Measurements from ENCODE around the gene EIF4A3. TPM values are rescaled to one million over a fixed set of nuclear protein-coding genes. Genes with fewer than 3 reads are reported as not detected.

The EIF4A3 gene
- polyA plus RNA-seq, 1 of the 3 experiments (the other 2 are of a cell fraction), result 335 TPM

GRCh38 chr17:80101946-80102663 lies 44.8 kb downstream of the EIF4A3 start:
- CTCF ChIA-PET, result interaction anchor here (0.6 to 4.0 kb wide), 66 partner anchors 8 to 1154 kb away, joined by 3 to 55 read pairs (median 4); partner anchors contain the start of genes EIF4A3, ENDOV, SGSH and SLC26A11
- no peaks in the 10 kb centered on the region for H3F3A ChIP-seq (replicated peaks; ENCODE audit: insufficient read depth)
- no peaks in the 10 kb centered on the region for H4K20me1 ChIP-seq (ENCODE audit: insufficient read depth)
- peaks cover 0 to 3% of the 10 kb centered on the region in 2 experiments for H3K36me3 ChIP-seq (replicated peaks in 1 of 2; ENCODE audit: control insufficient read depth in 1 of 2, insufficient read depth in 2 of 2, low read length in 1 of 2)
- H3K4me3 ChIP-seq (ENCODE audit: low read depth in 2 of 2, low read length in 1 of 2), result peak overlapping the region; percentile 91 to 95
- H3K4me2 ChIP-seq, result peak overlapping the region; percentile 96
- peaks cover 8% of the 10 kb centered on the region for H3K79me2 ChIP-seq (ENCODE audit: insufficient read depth)
- H3K9me2 ChIP-seq, result no peaks in the 10 kb centered on the region
- TF ChIP-seq MEF2A (IDR thresholded peaks at IDR 0.05; ENCODE audit: borderline replicate concordance, low read depth) (no peak), MXI1 (IDR thresholded peaks at IDR 0.05; ENCODE audit: low read depth, low read length) (peak; percentile 62; the same call in 1 of the 2 replicates), MAX (IDR thresholded peaks at IDR 0.05; ENCODE audit: low read depth) (0 out of 2 replicates have a peak, but pooled peaks have one; percentile 39)
- 26% methylated on average over 21 of the region's 21 CpGs for WGBS (ENCODE audit: low lambda C conversion rate)
- peak overlapping the region in 1 of 2 experiments; percentile 85; a peak in 2 of 4 replicates for H3K27ac ChIP-seq (ENCODE audit: low read depth in 2 of 2, low read length in 1 of 2)
- POLR2A ChIA-PET, result interaction anchor here (0.5 to 1.8 kb wide), 23 partner anchors 9 to 353 kb away, joined by 3 to 11 read pairs (median 4); partner anchors contain the start of genes CBX8 and SGSH
- H3K4me1 ChIP-seq (ENCODE audit: control insufficient read depth in 1 of 2, insufficient read depth in 2 of 2, low read depth in 1 of 2, low read length in 1 of 2), result peaks cover 6 to 26% of the 10 kb centered on the region in 2 experiments; a peak in 3 of 4 replicates
- H3K9ac ChIP-seq, result peak overlapping the region; percentile 80
- DNase-seq, result peak; percentile 74
- H3K9me3 ChIP-seq, result no peaks in the 10 kb centered on the region
- H3K27me3 ChIP-seq (ENCODE audit: insufficient read depth), result no peaks in the 10 kb centered on the region
- peak overlapping the region; percentile 82; the same call in 1 of the 2 replicates for H2AFZ ChIP-seq (ENCODE audit: low read depth)

DNA sequence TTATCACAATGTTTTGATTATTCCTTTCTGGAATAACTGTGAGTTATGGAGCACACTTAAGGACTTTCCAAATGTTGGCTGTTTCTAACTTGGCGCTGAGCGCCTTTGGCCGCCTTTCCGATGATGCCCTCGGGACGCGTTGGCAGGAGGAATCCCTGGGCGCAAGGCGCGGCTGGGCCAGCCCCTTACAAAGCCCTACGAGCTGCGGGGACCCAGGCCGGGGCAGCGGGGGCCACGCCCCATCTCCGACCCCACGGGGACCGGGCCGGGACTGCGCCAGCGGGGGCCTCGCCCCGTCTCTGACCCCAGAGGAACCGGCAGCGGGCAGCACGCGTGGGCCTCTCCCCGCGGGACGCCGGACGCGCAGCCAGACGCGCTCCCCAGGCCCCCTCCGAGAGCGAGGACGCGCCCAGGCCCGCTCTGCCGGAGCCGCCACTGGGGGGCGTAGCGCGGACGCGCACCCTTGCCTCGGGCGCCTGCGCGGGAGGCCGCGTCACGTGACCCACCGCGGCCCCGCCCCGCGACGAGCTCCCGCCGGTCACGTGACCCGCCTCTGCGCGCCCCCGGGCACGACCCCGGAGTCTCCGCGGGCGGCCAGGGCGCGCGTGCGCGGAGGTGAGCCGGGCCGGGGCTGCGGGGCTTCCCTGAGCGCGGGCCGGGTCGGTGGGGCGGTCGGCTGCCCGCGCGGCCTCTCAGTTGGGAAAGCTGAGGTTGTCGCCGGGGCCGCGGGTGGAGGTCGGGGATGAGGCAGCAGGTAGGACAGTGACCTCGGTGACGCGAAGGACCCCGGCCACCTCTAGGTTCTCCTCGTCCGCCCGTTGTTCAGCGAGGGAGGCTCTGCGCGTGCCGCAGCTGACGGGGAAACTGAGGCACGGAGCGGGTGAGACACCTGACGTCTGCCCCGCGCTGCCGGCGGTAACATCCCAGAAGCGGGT lies 45.6 kb downstream of the EIF4A3 start, which contains the start of gene GAA:
GAA (plus strand) TSS at position 571 of the 935 bp plus-strand sequence. CDS start 3,006 bp downstream, outside the sequence.
- Histone ChIP-seq H3K27ac (ENCODE audit: low read depth in 2 of 2, low read length in 1 of 2) (peak within 1 kb of the TSS; percentile 60 to 92), H3K4me1 (ENCODE audit: control insufficient read depth in 1 of 2, insufficient read depth in 2 of 2, low read depth in 1 of 2, low read length in 1 of 2) (peaks cover 6 to 34% of the 10 kb centered on the region in 2 experiments; a peak in 3 of 4 replicates), H3F3A (replicated peaks; ENCODE audit: insufficient read depth) (no peaks in the 10 kb centered on the region), H3K9me2 (no peaks in the 10 kb centered on the region), H3K9me3 (no peaks in the 10 kb centered on the region), H3K36me3 (replicated peaks in 1 of 2; ENCODE audit: control insufficient read depth in 1 of 2, insufficient read depth in 2 of 2, low read length in 1 of 2) (peaks cover 0 to 3% of the 10 kb centered on the region in 2 experiments), H2AFZ (ENCODE audit: low read depth) (peak within 1 kb of the TSS; percentile 85), H4K20me1 (ENCODE audit: insufficient read depth) (no peaks in the 10 kb centered on the region), H3K79me2 (ENCODE audit: insufficient read depth) (peaks cover 8% of the 10 kb centered on the region), H3K27me3 (ENCODE audit: insufficient read depth) (no peaks in the 10 kb centered on the region), H3K4me3 (ENCODE audit: low read depth in 2 of 2, low read length in 1 of 2) (peak within 1 kb of the TSS; percentile 91 to 95), H3K4me2 (peak within 1 kb of the TSS; percentile 96), H3K9ac (peak within 1 kb of the TSS; percentile 83)
- CTCF ChIA-PET, result interaction anchor here (0.6 to 4.0 kb wide), 67 partner anchors 9 to 1155 kb away, joined by 3 to 55 read pairs (median 4); partner anchors contain the start of genes EIF4A3, ENDOV, SGSH and SLC26A11
- POLR2A ChIA-PET, result interaction anchor here (0.5 to 1.8 kb wide), 25 partner anchors 9 to 353 kb away, joined by 3 to 11 read pairs (median 4); partner anchors contain the start of genes CBX8 and SGSH
- under 1% methylated on average over 23 of the region's 114 CpGs for WGBS (ENCODE audit: low lambda C conversion rate)
- DNase-seq, result peak; percentile 100
- no peak for TF ChIP-seq PBX3 (IDR thresholded peaks at IDR 0.05)
- peak; percentile 26; the same call in 1 of the 2 replicates for TF ChIP-seq RAD21 (IDR thresholded peaks at IDR 0.05; ENCODE audit: low read length)
- TF ChIP-seq, protein P1, sequence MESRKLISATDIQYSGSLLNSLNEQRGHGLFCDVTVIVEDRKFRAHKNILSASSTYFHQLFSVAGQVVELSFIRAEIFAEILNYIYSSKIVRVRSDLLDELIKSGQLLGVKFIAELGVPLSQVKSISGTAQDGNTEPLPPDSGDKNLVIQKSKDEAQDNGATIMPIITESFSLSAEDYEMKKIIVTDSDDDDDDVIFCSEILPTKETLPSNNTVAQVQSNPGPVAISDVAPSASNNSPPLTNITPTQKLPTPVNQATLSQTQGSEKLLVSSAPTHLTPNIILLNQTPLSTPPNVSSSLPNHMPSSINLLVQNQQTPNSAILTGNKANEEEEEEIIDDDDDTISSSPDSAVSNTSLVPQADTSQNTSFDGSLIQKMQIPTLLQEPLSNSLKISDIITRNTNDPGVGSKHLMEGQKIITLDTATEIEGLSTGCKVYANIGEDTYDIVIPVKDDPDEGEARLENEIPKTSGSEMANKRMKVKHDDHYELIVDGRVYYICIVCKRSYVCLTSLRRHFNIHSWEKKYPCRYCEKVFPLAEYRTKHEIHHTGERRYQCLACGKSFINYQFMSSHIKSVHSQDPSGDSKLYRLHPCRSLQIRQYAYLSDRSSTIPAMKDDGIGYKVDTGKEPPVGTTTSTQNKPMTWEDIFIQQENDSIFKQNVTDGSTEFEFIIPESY (IDR thresholded peaks at IDR 0.05; ENCODE audit: borderline replicate concordance, low read depth), result no peak
- peak; percentile 23; the same call in 1 of the 2 replicates for TF ChIP-seq RCOR1 (IDR thresholded peaks at IDR 0.05; ENCODE audit: low read length)
- no peak for TF ChIP-seq TCF12 (IDR thresholded peaks at IDR 0.05)
- peak; percentile 87 for TF ChIP-seq POLR2AphosphoS5 (IDR thresholded peaks at IDR 0.05; ENCODE audit: low read depth, low read length)
- peak; percentile 59 for TF ChIP-seq SMC3 (IDR thresholded peaks at IDR 0.05; ENCODE audit: low read depth, low read length)
- peak; percentile 27; the same call in 1 of the 2 replicates for TF ChIP-seq NFIC (IDR thresholded peaks at IDR 0.05; ENCODE audit: borderline replicate concordance)
- TF ChIP-seq CHD2 (IDR thresholded peaks at IDR 0.05; ENCODE audit: low read length, partially characterized antibody), result peak; percentile 63
- TF ChIP-seq RXRA (IDR thresholded peaks at IDR 0.05; ENCODE audit: borderline replicate concordance, low read depth), result no peak
- TF ChIP-seq MEF2A (IDR thresholded peaks at IDR 0.05; ENCODE audit: borderline replicate concordance, low read depth), result no peak
- no peak for TF ChIP-seq JUND (IDR thresholded peaks at IDR 0.05)
- peak; percentile 63; the same call in 1 of the 2 replicates for TF ChIP-seq SIN3A (IDR thresholded peaks at IDR 0.05; ENCODE audit: borderline replicate concordance, low read depth, low read length)
- TF ChIP-seq USF1 (IDR thresholded peaks at IDR 0.05; ENCODE audit: borderline replicate concordance, low read depth), result peak; percentile 95
- TF ChIP-seq GABPA (IDR thresholded peaks at IDR 0.05; ENCODE audit: low read depth), result no peak
- TF ChIP-seq EZH2phosphoT487 (IDR thresholded peaks at IDR 0.05; ENCODE audit: borderline replicate concordance, low read depth), result no peak
